Mesendoderm (in vitro differentiated cells): ENCODE measurements around the gene HOXD4.

Source experiments
- DNase-seq: peaks from one replicate; pipeline ENCODE4 v3.0.0; 2013
- H2AK5ac ChIP-seq: 2 replicates; pipeline ENCODE4 v1.6.1; 2013; ENCODE audit warnings: low read length, inconsistent platforms
- H2BK120ac ChIP-seq: 2 replicates; pipeline ENCODE4 v1.6.1; 2013; ENCODE audit warnings: low read depth, mild to moderate bottlenecking, low read length, moderate library complexity, mixed read lengths
- H2BK15ac ChIP-seq: replicated peaks from 2 replicates; pipeline ENCODE4 v1.6.1; 2013; ENCODE audit warnings: low read depth, mild to moderate bottlenecking, moderate library complexity
- H2BK5ac ChIP-seq: 2 replicates; pipeline ENCODE4 v1.6.1; 2013; ENCODE audit warnings: low read length, inconsistent platforms
- H3K18ac ChIP-seq: 2 replicates; pipeline ENCODE4 v1.6.1; 2013; ENCODE audit warnings: mild to moderate bottlenecking, low read length, mixed read lengths
- H3K23ac ChIP-seq: one replicate; pipeline ENCODE4 v1.6.1; 2013; ENCODE audit warnings: low read length
- H3K27ac ChIP-seq: 2 replicates; pipeline ENCODE4 v1.5.1; 2013; ENCODE audit warnings: low read depth, mild to moderate bottlenecking, inconsistent platforms, low read length, moderate library complexity
- H3K27me3 ChIP-seq: 2 replicates; pipeline ENCODE4 v1.6.1; 2013; ENCODE audit warnings: low read length, control low read depth, mild to moderate bottlenecking, inconsistent platforms; ENCODE audit not compliant: insufficient read depth, poor library complexity
- H3K36me3 ChIP-seq: 2 replicates; pipeline ENCODE4 v1.6.1; 2013; ENCODE audit warnings: low read length, inconsistent platforms; ENCODE audit not compliant: control insufficient read depth, insufficient read depth
- H3K4ac ChIP-seq: one replicate; pipeline ENCODE4 v1.6.1; 2013; ENCODE audit warnings: low read depth, mild to moderate bottlenecking, low read length, moderate library complexity
- H3K4me1 ChIP-seq: 2 replicates; pipeline ENCODE4 v1.6.1; 2013; ENCODE audit warnings: low read depth, low read length, inconsistent platforms; ENCODE audit not compliant: control insufficient read depth
- H3K4me2 ChIP-seq: 2 replicates; pipeline ENCODE4 v1.6.1; 2013; ENCODE audit warnings: low read length
- H3K4me3 ChIP-seq: 2 replicates; pipeline ENCODE4 v1.5.1; 2013; ENCODE audit warnings: mild to moderate bottlenecking, low read length
- H3K56ac ChIP-seq: one replicate; pipeline ENCODE4 v1.6.1; 2013; ENCODE audit warnings: low read length
- H3K79me1 ChIP-seq: 2 replicates; pipeline ENCODE4 v1.6.1; 2013; ENCODE audit warnings: low read length, inconsistent platforms
- H3K79me2 ChIP-seq: 2 replicates; pipeline ENCODE4 v1.6.1; 2013; ENCODE audit warnings: mild to moderate bottlenecking, low read length; ENCODE audit not compliant: control insufficient read depth, insufficient read depth
- H3K9ac ChIP-seq: 2 replicates; pipeline ENCODE4 v1.6.1; 2013; ENCODE audit warnings: low read length, inconsistent platforms
- H4K5ac ChIP-seq: one replicate; pipeline ENCODE4 v1.6.1; 2013; ENCODE audit warnings: low read length
- H4K8ac ChIP-seq: one replicate; pipeline ENCODE4 v1.6.1; 2013; ENCODE audit warnings: low read depth, mild to moderate bottlenecking, control low read depth, low read length, moderate library complexity
- WGBS: extraction: QIAGEN DNeasy Blood & Tissue Kit; methylation state at CpG from one replicate; pipeline ENCODE4 v1.1.7; 2013; ENCODE audit warnings: low lambda C conversion rate, missing lambda C conversion rate; ENCODE audit not compliant: insufficient coverage; ENCODE audit errors: extremely low coverage; 5-methylcytosine and 5-hydroxymethylcytosine counted together

Gene HOXD4

GRCh38 chr2:176138526-176138922 is 12.8 kb upstream of the HOXD4 start:
- WGBS: no CpG with 5 or more reads among the region's 14 CpGs
- no peak overlapping the region for H3K9ac ChIP-seq
- peaks cover 83% of the 10 kb centered on the region for H3K27me3 ChIP-seq
- no peaks in the 10 kb centered on the region for H3K36me3 ChIP-seq
- H4K8ac ChIP-seq: no peak overlapping the region
- H3K4me3 ChIP-seq: no peak overlapping the region
- H3K79me1 ChIP-seq: no peaks in the 10 kb centered on the region
- H3K4ac ChIP-seq: no peak overlapping the region
- no peaks in the 10 kb centered on the region for H3K79me2 ChIP-seq
- H3K4me2 ChIP-seq: no peak overlapping the region
- DNase-seq: no peak
- H3K4me1 ChIP-seq: no peaks in the 10 kb centered on the region
- H3K56ac ChIP-seq: no peak overlapping the region
- H2BK5ac ChIP-seq: no peak overlapping the region
- H2BK120ac ChIP-seq: no peak overlapping the region
- H2BK15ac ChIP-seq: no peak overlapping the region
- H3K18ac ChIP-seq: no peak overlapping the region
- no peak overlapping the region for H2AK5ac ChIP-seq
- H4K5ac ChIP-seq: no peak overlapping the region
- no peak overlapping the region for H3K27ac ChIP-seq
- no peak overlapping the region for H3K23ac ChIP-seq

- Histone ChIP-seq H3K36me3 (no peaks in the 10 kb centered on the region), H3K4me3 (no peak overlapping the region), H2AK5ac (no peak overlapping the region), H3K9ac (no peak overlapping the region), H3K4me1 (no peaks in the 10 kb centered on the region), H2BK15ac (no peak overlapping the region), H3K27ac (no peak overlapping the region), H3K79me2 (no peaks in the 10 kb centered on the region), H4K8ac (no peak overlapping the region), H3K18ac (no peak overlapping the region), H3K23ac (no peak overlapping the region), H3K79me1 (no peaks in the 10 kb centered on the region), H3K4me2 (no peak overlapping the region), H2BK120ac (no peak overlapping the region), H3K4ac (no peak overlapping the region), H2BK5ac (no peak overlapping the region), H4K5ac (no peak overlapping the region), H3K27me3 (peaks cover 82% of the 10 kb centered on the region), H3K56ac (no peak overlapping the region)
- DNase-seq: no peak
- WGBS: no CpG with 5 or more reads among the region's 28 CpGs
Observed at GRCh38 chr2:176138923-176139660, 12.3 kb upstream of the HOXD4 start.

GRCh38 chr2:176139661-176140512 is 11.5 kb upstream of the HOXD4 start:
- WGBS: no CpG with 5 or more reads among the region's 41 CpGs
- H3K23ac ChIP-seq: no peak overlapping the region
- no peak overlapping the region for H4K5ac ChIP-seq
- no peak overlapping the region for H3K9ac ChIP-seq
- H4K8ac ChIP-seq: no peak overlapping the region
- no peak overlapping the region for H3K27ac ChIP-seq
- H3K4ac ChIP-seq: no peak overlapping the region
- no peak overlapping the region for H3K4me2 ChIP-seq
- H3K18ac ChIP-seq: no peak overlapping the region
- H3K27me3 ChIP-seq: peaks cover 78% of the 10 kb centered on the region
- no peak overlapping the region for H2BK120ac ChIP-seq
- H3K4me3 ChIP-seq: no peak overlapping the region
- no peak overlapping the region for H2BK5ac ChIP-seq
- no peak overlapping the region for H3K56ac ChIP-seq
- DNase-seq: no peak
- H2BK15ac ChIP-seq: no peak overlapping the region
- no peaks in the 10 kb centered on the region for H3K36me3 ChIP-seq
- H2AK5ac ChIP-seq: no peak overlapping the region
- H3K79me1 ChIP-seq: no peaks in the 10 kb centered on the region
- H3K79me2 ChIP-seq: no peaks in the 10 kb centered on the region
- H3K4me1 ChIP-seq: no peaks in the 10 kb centered on the region

- Histone ChIP-seq H3K79me2 (no peaks in the 10 kb centered on the region), H2BK15ac (no peak overlapping the region), H3K18ac (no peak overlapping the region), H3K56ac (peak overlapping the region; percentile 95), H3K23ac (no peak overlapping the region), H3K36me3 (no peaks in the 10 kb centered on the region), H2BK120ac (no peak overlapping the region), H2AK5ac (no peak overlapping the region), H3K27ac (no peak overlapping the region), H3K4ac (no peak overlapping the region), H3K9ac (peak overlapping the region; percentile 80), H4K8ac (no peak overlapping the region), H3K4me3 (peak overlapping the region; percentile 41), H2BK5ac (no peak overlapping the region), H3K4me1 (no peaks in the 10 kb centered on the region), H3K79me1 (no peaks in the 10 kb centered on the region), H3K4me2 (peak overlapping the region; percentile 85), H4K5ac (no peak overlapping the region), H3K27me3 (peaks cover 77% of the 10 kb centered on the region)
- peak; percentile 86 for DNase-seq
- no CpG with 5 or more reads among the region's 48 CpGs for WGBS
Observed at GRCh38 chr2:176140513-176141317, 10.6 kb upstream of the HOXD4 start.

GRCh38 chr2:176142281-176142680 is 9.1 kb upstream of the HOXD4 start:
- no peaks in the 10 kb centered on the region for H3K4me1 ChIP-seq
- H3K23ac ChIP-seq: no peak overlapping the region
- no peak overlapping the region for H3K4me3 ChIP-seq
- H3K4ac ChIP-seq: no peak overlapping the region
- H4K5ac ChIP-seq: no peak overlapping the region
- H3K79me2 ChIP-seq: no peaks in the 10 kb centered on the region
- H2BK5ac ChIP-seq: no peak overlapping the region
- no peak overlapping the region for H3K27ac ChIP-seq
- no peak overlapping the region for H2BK120ac ChIP-seq
- H3K56ac ChIP-seq: no peak overlapping the region
- H2BK15ac ChIP-seq: no peak overlapping the region
- DNase-seq: no peak
- H4K8ac ChIP-seq: no peak overlapping the region
- no peak overlapping the region for H3K4me2 ChIP-seq
- no peak overlapping the region for H3K9ac ChIP-seq
- no CpG with 5 or more reads among the region's 2 CpGs for WGBS
- no peak overlapping the region for H3K18ac ChIP-seq
- H3K79me1 ChIP-seq: no peaks in the 10 kb centered on the region
- peaks cover 78% of the 10 kb centered on the region for H3K27me3 ChIP-seq
- H3K36me3 ChIP-seq: no peaks in the 10 kb centered on the region
- no peak overlapping the region for H2AK5ac ChIP-seq
